MG63 (cell line): Measurements from ENCODE around the gene RBM15. TPM values are rescaled to one million over a fixed set of nuclear protein-coding genes. Genes with fewer than 3 reads are reported as not detected.

Experiments used
- DNase-seq: peaks from one replicate; pipeline ENCODE4 v3.0.0-alpha.2; 2020
- H3K27me3 ChIP-seq: fragments of 250-450 bp; sonication (Bioruptor Pico); 2 replicates; pipeline ENCODE4 v1.5.1; 2020; ENCODE audit warnings: mild to moderate bottlenecking, moderate library complexity
- H3K36me3 ChIP-seq: fragments of 250-450 bp; sonication (Bioruptor Pico); 2 replicates; pipeline ENCODE4 v1.5.1; 2020; ENCODE audit warnings: mild to moderate bottlenecking, moderate library complexity
- H3K4me3 ChIP-seq: fragments of 250-450 bp; sonication (Bioruptor Pico); 2 replicates; pipeline ENCODE4 v1.5.1; 2020; ENCODE audit warnings: mild to moderate bottlenecking, moderate library complexity
- H3K9me3 ChIP-seq: fragments of 250-450 bp; sonication (Bioruptor Pico); 2 replicates; pipeline ENCODE4 v1.5.1; 2020; ENCODE audit warnings: mild to moderate bottlenecking, moderate library complexity
- total RNA-seq: library from RNA; depleted of rRNA; stranded (reverse); fragments of >200 nt; shearing (Covaris generic); gene quantifications from 2 replicates; pipeline ENCODE4 v1.2.3, GENCODE V29; 2014; ENCODE audit warnings: low replicate concordance; rRNA removed

RBM15 gene
- total RNA-seq, 1 experiment from 2014 or later, result 26.0 TPM

DNA sequence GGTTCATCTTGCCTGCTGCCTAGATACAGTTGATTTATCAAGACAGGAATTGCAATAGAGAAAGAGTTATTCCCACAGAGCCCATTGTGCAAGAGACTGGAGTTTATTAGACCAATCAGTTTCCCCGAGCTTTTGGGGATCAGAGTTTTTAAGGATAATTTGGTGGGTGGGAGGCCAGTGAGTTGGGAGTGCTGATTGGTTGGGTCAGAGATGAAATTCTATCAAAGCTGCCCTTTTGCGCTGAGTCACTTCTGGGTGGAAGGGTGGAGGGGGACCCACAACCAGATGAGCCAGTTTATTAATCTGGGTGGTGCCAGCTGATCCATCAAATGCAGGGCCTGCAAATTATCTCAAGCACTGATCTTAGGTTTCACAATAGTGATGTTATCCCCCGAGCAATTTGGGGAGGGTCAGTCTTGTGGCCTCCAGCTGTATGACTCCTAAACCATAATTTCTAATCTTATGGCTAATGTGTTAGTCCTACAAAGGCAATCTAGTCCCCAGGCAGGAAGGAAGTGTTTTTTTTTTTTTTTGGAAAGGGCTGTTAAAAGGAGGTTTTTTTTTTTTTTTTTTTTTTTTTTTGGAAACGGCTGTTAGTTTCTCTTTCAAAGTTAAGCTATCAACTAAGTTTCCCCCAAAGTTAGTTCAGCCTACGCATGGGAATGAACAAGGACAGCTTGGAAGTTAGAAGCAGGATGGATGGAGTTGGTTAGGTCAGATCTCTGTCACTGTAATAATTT is 44.2 kb downstream of the RBM15 start:
- peaks cover 36% of the 10 kb centered on the region for H3K36me3 ChIP-seq
- no peak for DNase-seq
- H3K27me3 ChIP-seq, result no peaks in the 10 kb centered on the region
- H3K4me3 ChIP-seq, result no peak overlapping the region
- no peaks in the 10 kb centered on the region for H3K9me3 ChIP-seq

DNA sequence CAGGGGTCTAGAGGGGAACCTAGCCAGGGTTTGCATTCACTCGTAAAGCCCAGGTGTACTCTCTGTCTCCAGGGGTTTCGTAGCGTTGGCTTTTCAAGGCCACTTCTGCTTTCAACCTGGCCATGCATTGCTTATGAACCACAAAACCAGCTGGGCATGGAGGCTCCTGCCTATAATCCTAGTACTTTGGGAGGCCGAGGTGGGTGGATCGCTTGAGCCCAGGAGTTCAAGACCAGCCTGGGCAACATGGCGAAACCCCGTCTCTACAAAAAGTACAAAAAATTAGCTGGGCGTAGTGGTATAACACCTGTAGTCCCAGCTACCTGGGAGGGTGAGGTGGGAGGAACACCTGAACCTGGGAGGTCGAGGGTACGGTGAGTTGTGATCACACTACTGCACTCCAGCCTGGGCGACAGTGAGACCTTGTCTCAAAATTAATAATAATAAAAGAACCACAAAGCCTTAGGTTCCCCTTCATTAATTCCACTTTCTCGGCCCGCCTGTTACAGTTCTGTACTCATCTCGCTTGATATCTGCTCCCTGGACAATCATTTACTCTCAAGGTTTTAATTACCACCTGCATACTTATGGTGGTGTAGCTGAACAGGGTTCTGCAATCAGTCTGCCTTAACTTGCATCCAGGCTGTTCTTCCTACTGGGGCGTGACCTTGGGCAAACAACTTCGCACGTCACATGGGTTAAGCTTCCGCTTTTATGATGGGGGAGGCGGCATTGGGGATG is 45.6 kb downstream of the RBM15 start:
- DNase-seq, result no peak
- no peaks in the 10 kb centered on the region for H3K9me3 ChIP-seq
- no peaks in the 10 kb centered on the region for H3K27me3 ChIP-seq
- peaks cover 23% of the 10 kb centered on the region for H3K36me3 ChIP-seq
- H3K4me3 ChIP-seq, result no peak overlapping the region

DNA sequence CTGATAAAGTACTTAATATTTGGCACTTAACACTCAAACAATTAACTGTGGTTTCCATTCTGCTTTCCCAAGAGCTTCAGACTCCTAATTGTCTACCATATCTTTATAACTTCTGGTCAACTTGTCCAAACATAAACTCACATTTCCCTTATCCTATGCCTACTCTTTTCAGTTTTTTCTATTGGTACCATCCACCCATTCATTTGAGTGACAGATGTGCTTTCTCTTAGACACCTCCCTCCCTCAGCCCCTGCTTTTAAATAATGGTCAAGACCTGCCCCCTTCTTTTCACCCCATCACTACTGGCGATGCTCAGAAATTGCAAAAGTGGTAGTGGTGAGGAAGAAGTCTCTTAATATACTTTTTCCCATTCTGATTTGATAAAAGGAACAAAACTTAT is 46.2 kb downstream of the RBM15 start:
- Histone ChIP-seq H3K36me3 (peaks cover 23% of the 10 kb centered on the region), H3K4me3 (no peak overlapping the region), H3K9me3 (no peaks in the 10 kb centered on the region), H3K27me3 (no peaks in the 10 kb centered on the region)
- no peak for DNase-seq

DNA sequence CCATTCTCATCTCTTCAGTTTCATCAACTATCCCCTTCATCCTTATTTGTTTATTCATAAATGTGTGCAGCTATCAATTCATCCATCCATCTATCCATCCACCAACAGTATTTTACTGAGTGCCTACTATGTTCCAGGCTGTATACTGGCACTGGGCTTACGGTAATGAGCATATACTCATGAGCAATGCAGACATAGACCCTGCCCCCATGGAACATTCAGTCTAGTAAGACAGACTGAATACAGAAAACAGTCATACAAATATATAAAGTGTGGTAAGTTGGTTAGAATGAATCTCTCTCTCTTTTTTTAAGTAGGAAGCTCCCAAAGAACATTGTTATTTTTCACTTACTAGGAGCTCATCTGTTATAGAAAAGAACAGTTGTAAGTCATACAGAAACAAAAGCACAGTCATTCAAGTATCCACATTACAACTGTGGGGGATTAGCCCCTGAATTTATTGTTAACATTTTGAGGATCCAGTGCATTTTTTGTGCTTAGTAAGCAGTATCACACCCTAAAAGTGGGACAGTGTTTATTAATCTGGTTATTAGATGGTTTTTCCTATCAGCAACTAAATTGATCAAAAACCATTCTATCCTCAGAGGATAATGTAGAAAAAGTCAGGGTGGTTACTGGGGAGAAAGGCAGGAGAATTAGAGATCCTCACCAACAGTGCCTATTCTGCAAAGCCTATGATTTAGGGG is 48.0 kb downstream of the RBM15 start:
- no peak for DNase-seq
- no peaks in the 10 kb centered on the region for H3K27me3 ChIP-seq
- no peak overlapping the region for H3K4me3 ChIP-seq
- H3K36me3 ChIP-seq, result peaks cover 13% of the 10 kb centered on the region
- no peaks in the 10 kb centered on the region for H3K9me3 ChIP-seq

GRCh38 chr1:110390096-110390495 is 50.9 kb downstream of the RBM15 start:
- peak overlapping the region; percentile 38 for H3K4me3 ChIP-seq
- H3K36me3 ChIP-seq, result peaks cover 1% of the 10 kb centered on the region
- H3K27me3 ChIP-seq, result no peaks in the 10 kb centered on the region
- no peaks in the 10 kb centered on the region for H3K9me3 ChIP-seq
- peak; percentile 87 for DNase-seq

- DNase-seq, result peak; percentile 74
- 0 out of 2 replicates have a peak, but pooled peaks cover 2% of the 10 kb centered on the region for H3K9me3 ChIP-seq
- H3K27me3 ChIP-seq, result no peaks in the 10 kb centered on the region
- H3K4me3 ChIP-seq, result peak within 1 kb of the TSS; percentile 38
- peaks cover 7% of the 10 kb centered on the region for H3K36me3 ChIP-seq
Measured at GRCh38 chr1:110390692-110391245, 51.6 kb downstream of the RBM15 start, which contains the start of gene SLC16A4. TSS of gene SLC16A4 (minus strand) at chr1:110391026. CDS start at chr1:110389323, 1,703 bp downstream.

DNA sequence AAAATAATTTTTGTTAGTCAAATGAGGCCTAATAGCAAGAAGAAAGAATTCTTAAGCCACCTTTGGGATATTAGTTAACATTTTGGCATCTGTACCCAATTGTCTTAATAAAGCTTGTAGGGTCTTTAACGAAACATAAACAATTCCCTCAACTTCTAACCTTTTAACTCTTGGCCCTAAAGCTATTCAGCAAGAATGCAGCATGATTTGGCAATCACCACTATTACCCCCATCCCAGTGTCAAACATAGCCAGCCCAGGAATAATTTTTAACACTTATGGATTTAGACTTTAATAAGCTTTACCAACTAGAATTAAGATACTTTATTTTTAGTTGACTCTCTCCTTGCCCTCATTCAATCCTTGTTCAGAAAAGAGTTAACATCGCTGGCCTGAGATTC is 54.1 kb downstream of the RBM15 start:
- Histone ChIP-seq H3K36me3 (peaks cover 24% of the 10 kb centered on the region), H3K4me3 (no peak overlapping the region), H3K27me3 (no peaks in the 10 kb centered on the region), H3K9me3 (peaks cover 5% of the 10 kb centered on the region; the same call in 1 of the 2 replicates)
- DNase-seq, result no peak

DNA sequence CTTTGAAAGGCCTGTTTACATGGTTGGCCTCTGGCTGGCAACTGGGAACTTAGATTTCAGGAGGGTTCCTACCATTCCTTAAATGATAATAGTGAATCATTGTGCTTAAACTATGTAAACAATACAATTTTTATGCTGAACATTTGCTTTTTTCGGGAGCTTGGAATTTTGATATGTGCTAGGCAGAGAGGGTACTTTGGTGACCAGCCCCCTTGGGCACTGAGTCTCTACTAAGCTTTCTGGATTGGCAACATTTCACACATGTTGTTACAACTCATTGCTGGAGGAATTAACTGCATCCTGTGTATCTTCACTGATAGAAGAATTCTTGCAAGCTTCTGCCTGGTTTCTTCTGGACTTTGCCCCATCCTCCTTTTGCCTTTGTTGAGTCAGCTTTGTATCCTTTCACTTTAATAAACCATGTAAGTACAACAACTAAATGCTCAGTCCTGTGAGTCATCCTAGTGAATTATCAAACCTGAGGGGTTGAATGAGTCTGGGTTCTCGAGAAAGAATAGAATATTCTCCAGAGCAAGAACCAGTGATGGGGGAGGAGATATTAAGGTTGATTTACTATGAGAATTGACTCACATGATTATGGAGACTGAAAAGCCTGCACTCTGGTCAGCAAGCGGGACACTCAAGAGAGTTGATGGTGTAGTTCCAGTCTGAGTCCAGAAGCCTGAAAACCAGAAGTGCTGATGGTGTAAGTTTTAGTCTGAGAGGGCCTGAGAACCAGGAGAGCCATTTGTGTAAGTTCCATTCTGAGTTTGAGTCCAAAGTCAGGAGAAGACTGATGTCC is 54.7 kb downstream of the RBM15 start:
- Histone ChIP-seq H3K27me3 (no peaks in the 10 kb centered on the region), H3K4me3 (no peak overlapping the region), H3K9me3 (peaks cover 5% of the 10 kb centered on the region; the same call in 1 of the 2 replicates), H3K36me3 (peaks cover 24% of the 10 kb centered on the region)
- DNase-seq, result peak; percentile 70

DNA sequence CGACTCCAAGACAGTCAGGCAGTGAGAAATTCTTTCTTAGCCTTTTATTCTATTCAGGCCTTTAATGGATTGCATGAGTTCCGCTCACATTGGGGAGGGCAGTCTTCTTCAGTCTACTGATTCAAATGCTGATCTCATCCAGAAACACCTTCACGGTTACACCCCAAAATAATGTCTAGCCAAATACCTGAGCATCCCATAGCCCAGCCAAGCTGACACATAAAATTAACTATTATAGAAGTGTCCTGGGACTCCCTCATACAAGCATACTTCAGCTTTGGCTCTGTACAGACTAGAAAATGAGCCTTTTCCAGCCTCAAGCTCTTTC is 55.3 kb downstream of the RBM15 start:
- Histone ChIP-seq H3K4me3 (no peak overlapping the region), H3K36me3 (peaks cover 28% of the 10 kb centered on the region), H3K27me3 (no peaks in the 10 kb centered on the region), H3K9me3 (peaks cover 5% of the 10 kb centered on the region; the same call in 1 of the 2 replicates)
- DNase-seq, result no peak

Other genes starting within 250 kb of the RBM15 start
- not detected in 2 replicates for gene UBL4B, start 226.9 kb upstream of the RBM15 start, total RNA-seq
- gene SLC6A17, start 188.9 kb upstream of the RBM15 start, total RNA-seq, result 1.1 and 1.2 TPM in 2 replicates
- gene KCNC4, start 129.1 kb upstream of the RBM15 start, total RNA-seq, result 3.1 and 4.4 TPM in 2 replicates
- gene SLC16A4, start 51.6 kb downstream of the RBM15 start, total RNA-seq, result 30.5 and 32.0 TPM in 2 replicates
- gene LAMTOR5, start 68.3 kb downstream of the RBM15 start, total RNA-seq, result 133 and 137 TPM in 2 replicates
- not detected in 2 replicates for gene PROK1, start 111.8 kb downstream of the RBM15 start, total RNA-seq
- not detected in 2 replicates for gene KCNA10, start 179.8 kb downstream of the RBM15 start, total RNA-seq